HCT116 (cell line): ENCODE results near the gene TMEM119.

Experiments
- CTCF ChIP-seq, 3 experiments: fragments of 200-600 bp in 1 of 3; sonication (generic) in 1 of 3; IDR thresholded peaks in 2 of 3; conservative IDR thresholded peaks in 1 of 3; 2 replicates each; pipeline ENCODE4 v1.5.1; 2012 to 2017; ENCODE audit warnings: low read depth in 2 of 3, low read length in 2 of 3, antibody characterized with exemption in 1 of 3, borderline replicate concordance in 1 of 3, control low read depth in 1 of 3, mild to moderate bottlenecking in 1 of 3, mixed read lengths in 1 of 3, mixed run types in 1 of 3, moderate library complexity in 1 of 3; ENCODE audit not compliant: insufficient read depth in 1 of 3
- ELF1 ChIP-seq: IDR thresholded peaks from 2 replicates; pipeline ENCODE4 v1.6.1; 2012; ENCODE audit warnings: low read depth, borderline replicate concordance
- EZH2phosphoT487 ChIP-seq: fragments of 200-600 bp; IDR thresholded peaks from 2 replicates; pipeline ENCODE4 v1.6.1; 2018; ENCODE audit warnings: antibody characterized with exemption, borderline replicate concordance
- JUND ChIP-seq: IDR thresholded peaks from 2 replicates; pipeline ENCODE4 v1.6.1; 2012
- POLR2A ChIP-seq: IDR thresholded peaks from 2 replicates; pipeline ENCODE4 v1.7.0; 2011; ENCODE audit warnings: borderline replicate concordance; ENCODE audit not compliant: insufficient read depth, insufficient read length; ENCODE audit errors: extremely low read depth
- POLR2AphosphoS5 ChIP-seq: IDR thresholded peaks from 2 replicates; pipeline ENCODE4 v1.6.1; 2011; ENCODE audit warnings: mild to moderate bottlenecking, low read depth, low read length, moderate library complexity
- REST ChIP-seq: IDR thresholded peaks from 2 replicates; pipeline ENCODE4 v1.6.1; 2012; ENCODE audit warnings: low read depth

GRCh38 chr12:108616941-108617858 lies 19.3 kb upstream of the TMEM119 start:
- TF ChIP-seq JUND (no peak), POLR2A (no peak), ELF1 (no peak), REST (no peak), CTCF (IDR thresholded peaks at IDR 0.05 in 2 of 3, conservative IDR thresholded peaks at IDR 0.05 in 1 of 3; ENCODE audit: borderline replicate concordance in 1 of 3, insufficient read depth in 1 of 3, low read depth in 2 of 3, low read length in 2 of 3) (no peak), POLR2AphosphoS5 (no peak), EZH2phosphoT487 (no peak)
